Right cardiac atrium (tissue), 5 donors: Measurements from ENCODE around the gene HIRA. TPM values are rescaled to one million over a fixed set of nuclear protein-coding genes. Genes with fewer than 3 reads are reported as not detected.

Experiments used
- ATAC-seq, 2 donors: fragments of 200-7000 bp; cut with Tn5 transposase; one replicate each; pipeline versions ENCODE4 v1.8.0 to v1.9.1; 2020; ENCODE audit warnings: moderate library complexity in 2 of 2, mild to moderate bottlenecking in 1 of 2
- DNase-seq, 3 donors: peaks; one replicate each; pipeline ENCODE4 v3.0.0-alpha.2; 2020
- H3K27ac ChIP-seq: one replicate; pipeline ENCODE4 v1.5.1; 2013; ENCODE audit warnings: mild to moderate bottlenecking, low read length, control low read depth, moderate library complexity
- H3K27me3 ChIP-seq: one replicate; pipeline ENCODE4 v1.6.1; 2013; ENCODE audit not compliant: control insufficient read depth, insufficient read depth
- H3K4me1 ChIP-seq: one replicate; pipeline ENCODE4 v1.6.1; 2013; ENCODE audit warnings: low read length; ENCODE audit not compliant: control insufficient read depth, insufficient read depth
- H3K4me3 ChIP-seq: one replicate; pipeline ENCODE4 v1.5.1; 2013; ENCODE audit warnings: low read length, control low read depth
- H3K9me3 ChIP-seq: one replicate; pipeline ENCODE4 v1.6.1; 2013; ENCODE audit warnings: low read length; ENCODE audit not compliant: control insufficient read depth
- WGBS: extraction: QIAGEN DNeasy Blood & Tissue Kit; methylation state at CpG from one replicate; pipeline ENCODE4 v1.1.7; 2013; 5-methylcytosine and 5-hydroxymethylcytosine counted together
- intact Hi-C, 4 donors: fragments of 100-400 bp; cut with DNase I; formaldehyde crosslinking; loops; one replicate each; pipeline versions ENCODE4 v1.11.0 to v1.14.0; 2022 to 2023
- polyA plus RNA-seq: library from polyadenylated mRNA; stranded (reverse); fragments of 200-250 nt; gene quantifications from one replicate; pipeline ENCODE4 v1.2.3, GENCODE V29; 2013
- total RNA-seq, 4 donors: library from RNA; stranded (reverse); fragmentation: NEBNext Ultra II Directional; extraction: Animal tissue kit (Norgen Biotek cat#: 25700); gene quantifications; one replicate each; pipeline ENCODE4 v1.2.1, GENCODE V29; 2021
- donor health status: healthy with polysubstance abuse.
- donor health status: DM: no; HTN: yes; CAD: no.
- donor health status: DM: no; HTN: no; CAD: no.
- donor health status: DM: no; HTN: yes; CAD: no; lungs with severe emphysema.
- donor health status: DM: yes; HTN: yes; CAD: no.

HIRA gene
- total and polyA plus RNA-seq, 5 donors, result 6.2 to 16.1 (median 14.1) TPM

GRCh38 chr22:19405133-19405532, 26.4 kb downstream of the HIRA start:
- DNase-seq (no peak), ATAC-seq (no peak)
- H3K4me1 ChIP-seq, result no peaks in the 10 kb centered on the region
- intact Hi-C loops, result no loop called here
- no peak overlapping the region for H3K4me3 ChIP-seq
- H3K27me3 ChIP-seq, result no peaks in the 10 kb centered on the region
- H3K27ac ChIP-seq, result no peak overlapping the region
- WGBS, result 94% methylated on average over 4 of the region's 4 CpGs
- H3K9me3 ChIP-seq, result no peaks in the 10 kb centered on the region

- 90% methylated on average over 3 of the region's 3 CpGs for WGBS
- intact Hi-C loops, result no loop called here
Observed at GRCh38 chr22:19404676-19405075, 26.9 kb downstream of the HIRA start.

DNA sequence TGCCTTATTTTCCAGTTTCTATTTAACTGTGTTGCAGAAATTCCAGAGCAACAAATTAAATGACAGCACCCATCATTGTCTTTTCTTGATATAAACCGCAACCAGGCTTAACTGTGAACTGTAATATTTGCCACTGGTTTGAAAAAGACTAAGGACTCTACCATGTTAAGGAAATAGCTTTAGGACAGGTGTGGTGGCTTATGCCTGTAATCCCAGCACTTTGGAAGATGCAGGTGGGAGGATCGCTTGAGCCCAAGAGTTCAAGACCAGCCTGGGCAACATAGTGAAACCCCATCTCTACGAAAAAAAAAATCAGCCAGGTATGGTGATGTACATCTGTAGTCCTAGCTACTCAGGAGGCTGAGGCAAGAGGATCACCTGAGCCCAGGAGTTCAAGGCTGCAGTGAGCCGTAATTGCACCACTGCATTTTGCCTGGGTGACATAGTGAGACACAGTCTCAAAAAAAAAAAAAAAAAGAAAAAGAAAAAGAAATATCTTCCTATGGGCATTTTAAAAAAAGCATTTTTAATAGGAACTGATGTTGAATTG, 28.8 kb downstream of the HIRA start:
- Histone ChIP-seq H3K4me1 (no peaks in the 10 kb centered on the region), H3K27ac (no peak overlapping the region), H3K4me3 (no peak overlapping the region), H3K9me3 (no peaks in the 10 kb centered on the region), H3K27me3 (no peaks in the 10 kb centered on the region)
- no peak for ATAC-seq
- intact Hi-C loops, result no loop called here
- no peak for DNase-seq
- 97% methylated on average over 4 of the region's 4 CpGs for WGBS

More at GRCh38 chr22:19404676-19405075, 26.9 kb downstream of the HIRA start:
- H3K27ac ChIP-seq, result no peak overlapping the region
- no peaks in the 10 kb centered on the region for H3K9me3 ChIP-seq
- H3K27me3 ChIP-seq, result no peaks in the 10 kb centered on the region
- H3K4me3 ChIP-seq, result no peak overlapping the region
- H3K4me1 ChIP-seq, result no peaks in the 10 kb centered on the region
- no peak for ATAC-seq
- no peak for DNase-seq

GRCh38 chr22:19401483-19401882, 30.1 kb downstream of the HIRA start:
- WGBS, result 90% methylated on average over 4 of the region's 4 CpGs
- DNase-seq (no peak), ATAC-seq (no peak)
- Histone ChIP-seq H3K9me3 (no peaks in the 10 kb centered on the region), H3K4me3 (no peak overlapping the region), H3K4me1 (no peaks in the 10 kb centered on the region), H3K27me3 (no peaks in the 10 kb centered on the region), H3K27ac (no peak overlapping the region)
- intact Hi-C loops, result no loop called here

DNA sequence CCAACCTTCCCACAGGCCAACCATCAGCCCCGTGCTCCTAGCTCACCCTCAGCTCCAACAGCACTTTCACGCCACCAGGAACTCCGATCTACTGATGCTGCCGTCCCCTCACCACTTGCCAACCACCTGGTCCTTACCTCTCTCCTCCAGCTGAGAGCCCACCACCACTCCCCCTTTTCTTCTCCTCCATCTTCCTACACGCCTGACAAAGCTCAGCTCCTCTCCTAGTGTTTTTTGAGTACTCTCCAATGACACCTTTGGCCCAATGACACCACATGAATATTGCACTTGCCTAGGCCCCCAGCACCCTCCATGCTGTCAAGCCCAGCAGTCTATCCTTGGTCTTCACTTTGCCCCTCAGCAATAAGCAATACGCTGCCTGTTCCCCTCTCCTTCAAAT, 30.7 kb downstream of the HIRA start:
- ATAC-seq (no peak), DNase-seq (no peak)
- intact Hi-C loops, result no loop called here
- H3K9me3 ChIP-seq, result no peaks in the 10 kb centered on the region
- no peak overlapping the region for H3K27ac ChIP-seq
- H3K4me3 ChIP-seq, result no peak overlapping the region
- no peaks in the 10 kb centered on the region for H3K4me1 ChIP-seq
- WGBS, result 92% methylated on average over 6 of the region's 6 CpGs
- no peaks in the 10 kb centered on the region for H3K27me3 ChIP-seq

DNA sequence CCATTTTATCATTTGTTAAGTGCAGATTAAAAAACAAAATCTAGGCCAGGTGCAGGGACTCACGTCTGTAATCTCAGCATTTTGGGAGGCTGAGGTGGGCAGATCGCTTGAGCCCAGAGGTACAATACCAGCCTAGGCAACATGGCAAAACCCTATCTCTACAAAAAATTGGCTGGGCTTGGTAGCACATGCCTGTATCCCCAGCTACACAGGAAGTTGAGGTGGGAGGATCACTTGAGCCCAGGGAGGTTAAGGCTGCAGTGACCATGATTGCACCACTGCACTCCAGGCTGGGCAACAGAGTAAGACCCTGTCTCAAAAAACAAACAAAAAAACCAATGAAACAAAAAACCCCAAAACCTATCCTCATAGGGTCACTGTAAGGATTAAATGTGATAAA, 32.9 kb downstream of the HIRA start:
- no peaks in the 10 kb centered on the region for H3K4me1 ChIP-seq
- H3K4me3 ChIP-seq, result no peak overlapping the region
- ATAC-seq (no peak), DNase-seq (no peak)
- intact Hi-C loops, result loop anchor here in 1 of 4 donors (10.0 kb wide), 1 partner anchor 696 kb away; no protein-coding TSS in a partner anchor
- 83% methylated on average over 2 of the region's 2 CpGs for WGBS
- H3K9me3 ChIP-seq, result no peaks in the 10 kb centered on the region
- H3K27me3 ChIP-seq, result no peaks in the 10 kb centered on the region
- no peak overlapping the region for H3K27ac ChIP-seq

DNA sequence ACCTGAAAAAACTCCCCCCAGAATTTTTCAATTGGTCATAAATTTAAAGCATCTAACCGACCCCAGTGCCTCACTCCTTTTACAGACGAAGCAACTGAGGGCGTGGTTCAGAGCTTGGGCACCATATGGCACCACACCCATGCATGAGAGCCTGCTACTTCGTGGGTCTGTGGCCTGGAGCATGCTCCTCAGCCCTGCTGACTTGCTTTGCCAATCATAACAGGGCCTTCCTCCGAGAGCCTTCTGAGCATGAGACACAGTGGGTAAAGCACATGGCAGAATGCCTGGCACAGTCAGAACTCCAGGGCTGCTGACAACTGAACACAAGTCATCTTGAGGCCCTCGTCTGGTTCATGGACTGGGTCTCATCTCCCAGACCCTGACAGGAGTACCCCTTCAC, 33.3 kb downstream of the HIRA start:
- H3K4me3 ChIP-seq, result no peak overlapping the region
- no peaks in the 10 kb centered on the region for H3K27me3 ChIP-seq
- WGBS, result 78% methylated on average over 6 of the region's 6 CpGs
- DNase-seq, result no peak
- H3K4me1 ChIP-seq, result no peaks in the 10 kb centered on the region
- intact Hi-C loops, result loop anchor here in 1 of 4 donors (10.0 kb wide), 1 partner anchor 697 kb away; no protein-coding TSS in a partner anchor
- no peak for ATAC-seq
- H3K9me3 ChIP-seq, result no peaks in the 10 kb centered on the region
- no peak overlapping the region for H3K27ac ChIP-seq

- no peak for DNase-seq
- Histone ChIP-seq H3K9me3 (no peaks in the 10 kb centered on the region), H3K4me3 (no peak overlapping the region), H3K27ac (no peak overlapping the region), H3K4me1 (no peaks in the 10 kb centered on the region), H3K27me3 (no peaks in the 10 kb centered on the region)
- no peak for ATAC-seq
- intact Hi-C loops, result loop anchor here in 1 of 4 donors (10.0 kb wide), 1 partner anchor 697 kb away; no protein-coding TSS in a partner anchor
- WGBS, result 81% methylated on average over 3 of the region's 3 CpGs
Observed at GRCh38 chr22:19397734-19398104, 33.8 kb downstream of the HIRA start.

DNA sequence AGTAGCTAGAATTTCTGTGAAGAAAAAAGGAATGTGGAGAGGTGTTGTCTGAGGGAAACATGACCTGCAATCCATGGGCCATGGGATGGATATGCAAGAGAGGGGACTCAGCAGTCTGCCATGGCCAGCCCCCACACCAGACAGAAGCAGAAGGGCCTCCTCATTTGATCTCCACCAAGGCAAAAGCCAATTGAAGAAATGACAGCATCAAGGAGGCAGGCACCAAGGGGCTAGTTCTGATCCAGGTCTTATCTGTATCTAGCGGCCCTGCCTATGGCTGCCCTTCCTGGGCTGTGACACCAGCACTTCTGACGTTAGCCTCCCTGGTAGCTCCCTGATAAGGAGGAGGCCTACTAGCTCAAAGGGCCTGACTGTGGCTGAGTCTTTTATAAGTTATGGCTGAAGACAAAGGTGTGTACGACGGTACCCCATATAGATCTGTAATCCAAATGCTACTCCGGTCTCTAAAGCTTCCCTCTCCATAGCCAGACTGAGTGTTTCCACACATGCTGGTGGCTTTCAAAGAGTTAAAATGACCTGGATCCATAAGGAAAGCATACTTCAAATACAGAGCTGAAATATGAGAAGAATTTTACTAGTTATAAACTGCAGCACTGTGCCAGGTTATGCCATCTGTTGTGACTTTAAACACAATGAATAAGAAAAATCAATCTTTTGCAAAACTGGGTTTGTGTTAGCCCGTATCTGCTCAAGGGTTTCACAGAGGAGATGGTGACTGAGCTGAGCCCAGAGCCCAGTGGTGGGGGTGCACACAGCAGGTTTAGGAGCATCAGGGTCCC, 34.4 kb downstream of the HIRA start:
- ATAC-seq (no peak), DNase-seq (no peak)
- intact Hi-C loops, result loop anchor here in 1 of 4 donors (10.0 kb wide), 1 partner anchor 698 kb away; no protein-coding TSS in a partner anchor
- Histone ChIP-seq H3K27ac (no peak overlapping the region), H3K27me3 (no peaks in the 10 kb centered on the region), H3K4me3 (no peak overlapping the region), H3K4me1 (no peaks in the 10 kb centered on the region), H3K9me3 (no peaks in the 10 kb centered on the region)
- 86% methylated on average over 6 of the region's 6 CpGs for WGBS

GRCh38 chr22:19396561-19396933, 35.0 kb downstream of the HIRA start:
- H3K27me3 ChIP-seq, result no peaks in the 10 kb centered on the region
- H3K27ac ChIP-seq, result no peak overlapping the region
- 83% methylated on average over 6 of the region's 6 CpGs for WGBS
- no peak overlapping the region for H3K4me3 ChIP-seq
- no peaks in the 10 kb centered on the region for H3K4me1 ChIP-seq
- intact Hi-C loops, result loop anchor here in 1 of 4 donors (10.0 kb wide), 1 partner anchor 698 kb away; no protein-coding TSS in a partner anchor
- H3K9me3 ChIP-seq, result no peaks in the 10 kb centered on the region
- no peak for ATAC-seq
- DNase-seq, result no peak

- 94% methylated on average over 4 of the region's 4 CpGs for WGBS
- DNase-seq (no peak), ATAC-seq (no peak)
- no peaks in the 10 kb centered on the region for H3K9me3 ChIP-seq
- no peak overlapping the region for H3K27ac ChIP-seq
- H3K27me3 ChIP-seq, result no peaks in the 10 kb centered on the region
- no peak overlapping the region for H3K4me3 ChIP-seq
- H3K4me1 ChIP-seq, result no peaks in the 10 kb centered on the region
- intact Hi-C loops, result loop anchor here in 1 of 4 donors (10.0 kb wide), 1 partner anchor 700 kb away; no protein-coding TSS in a partner anchor
Observed at GRCh38 chr22:19395276-19395675, 36.3 kb downstream of the HIRA start.
